Activated T-cell treated with anti-CD3 and anti-CD28 coated beads for 1 hour (primary cell): Measurements from ENCODE around the gene TERC.

Experiments
- DNase-seq: peaks from one replicate; pipeline ENCODE4 v3.0.0-alpha.2; 2020; ENCODE audit warnings: low read depth

TERC gene

DNA sequence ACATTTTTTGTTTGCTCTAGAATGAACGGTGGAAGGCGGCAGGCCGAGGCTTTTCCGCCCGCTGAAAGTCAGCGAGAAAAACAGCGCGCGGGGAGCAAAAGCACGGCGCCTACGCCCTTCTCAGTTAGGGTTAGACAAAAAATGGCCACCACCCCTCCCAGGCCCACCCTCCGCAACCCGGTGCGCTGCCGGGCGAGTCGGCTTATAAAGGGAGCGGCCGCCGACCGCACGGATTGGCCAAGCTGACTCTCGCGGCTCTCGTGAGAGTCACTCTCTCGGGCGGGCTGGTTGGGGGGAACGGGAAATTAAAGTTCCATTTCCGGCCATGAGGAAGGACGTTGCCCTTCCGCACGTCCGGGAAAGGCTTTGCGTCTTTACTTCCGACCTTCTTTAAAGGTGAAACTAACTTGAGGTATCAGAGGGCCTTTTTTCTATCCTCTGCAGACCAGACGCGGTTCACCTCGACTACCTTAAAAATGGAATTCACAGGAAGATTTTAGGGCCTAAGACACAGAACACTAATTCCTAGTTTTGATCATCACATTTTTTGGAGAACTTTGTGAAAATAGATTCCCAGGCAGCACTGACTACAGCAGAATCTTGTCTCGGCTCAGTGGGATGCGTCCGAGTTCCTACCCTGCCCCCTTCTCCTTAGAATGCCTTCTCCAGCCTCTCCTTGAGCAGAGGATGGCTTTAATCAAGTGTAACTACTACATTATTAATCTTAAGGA lies at the start of gene TERC:
TSS of gene TERC (minus strand) at position 179 of the 731 bp plus-strand sequence.
- peak; percentile 85 for DNase-seq

- DNase-seq: peak; percentile 42
Measured at GRCh38 chr3:169813757-169814517, 49.1 kb upstream of the TERC start.

GRCh38 chr3:169813278-169813677 lies 48.4 kb upstream of the TERC start:
- no peak for DNase-seq

GRCh38 chr3:169812332-169813235 lies 47.7 kb upstream of the TERC start, which contains the start of the genes LRRC34 and LRRIQ4:
Gene LRRC34, minus strand, starts transcription at chr3:169812904. Its CDS starts 356 bp downstream, at chr3:169812548.
Gene LRRIQ4, plus strand, starts transcription at chr3:169812870. Its CDS starts 9,052 bp downstream, at chr3:169821922.
- DNase-seq: peak; percentile 58

GRCh38 chr3:169811631-169812331 lies 46.9 kb upstream of the TERC start:
- no peak for DNase-seq

DNA sequence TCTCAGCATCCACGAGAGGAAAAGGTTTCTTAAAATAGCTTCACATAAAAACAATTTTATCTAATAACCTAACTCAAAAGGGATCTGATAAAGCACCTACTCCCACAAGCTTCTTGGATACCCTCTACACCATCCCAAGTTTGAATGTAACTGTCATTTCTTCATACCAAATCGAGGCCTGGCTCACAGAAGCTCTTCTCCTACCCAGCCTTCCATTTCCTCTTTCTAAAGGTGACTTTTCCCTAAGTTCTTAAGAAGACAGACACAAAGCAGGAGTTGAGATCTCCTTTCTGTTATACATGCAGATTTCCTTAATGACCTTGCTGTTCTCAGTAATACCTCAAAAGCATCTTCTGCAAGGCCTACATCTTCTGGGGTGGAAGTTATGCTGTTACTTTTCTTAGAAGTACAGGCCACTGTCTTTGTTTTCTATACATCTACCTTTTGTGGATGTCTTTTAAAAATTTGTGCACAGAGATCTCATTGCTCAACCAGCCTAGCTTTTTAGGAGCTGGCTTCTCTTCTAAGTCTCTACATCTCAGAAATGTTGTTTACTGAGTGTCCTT lies 44.5 kb upstream of the TERC start:
- DNase-seq: no peak

- DNase-seq: no peak
Measured at GRCh38 chr3:169804681-169805080, 39.8 kb upstream of the TERC start.

GRCh38 chr3:169792359-169792758 lies 27.5 kb upstream of the TERC start:
- DNase-seq: no peak

GRCh38 chr3:169790687-169791429 lies 26.0 kb upstream of the TERC start:
- DNase-seq: no peak

DNA sequence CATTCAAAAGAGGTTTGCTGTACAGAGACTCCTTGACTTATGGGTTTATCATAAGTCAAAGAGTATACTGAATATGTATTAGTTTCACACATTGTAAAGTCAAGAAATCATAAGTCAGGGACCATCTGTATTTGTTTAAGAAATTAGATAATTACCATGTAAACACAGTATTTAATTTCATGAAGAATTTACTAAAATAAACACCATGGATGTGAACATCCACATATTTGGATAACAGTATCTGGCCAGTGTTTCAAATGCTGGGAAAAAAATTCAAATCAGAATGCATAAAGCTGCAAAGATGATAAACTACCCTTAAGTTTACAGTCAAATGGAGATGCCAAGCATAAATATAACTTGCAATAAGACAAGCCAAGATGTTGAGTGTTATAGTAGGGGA lies 25.4 kb upstream of the TERC start:
- DNase-seq: no peak

- DNase-seq: no peak
Measured at GRCh38 chr3:169787791-169788190, 22.9 kb upstream of the TERC start.

- DNase-seq: no peak
Measured at GRCh38 chr3:169787120-169787519, 22.3 kb upstream of the TERC start.

DNA sequence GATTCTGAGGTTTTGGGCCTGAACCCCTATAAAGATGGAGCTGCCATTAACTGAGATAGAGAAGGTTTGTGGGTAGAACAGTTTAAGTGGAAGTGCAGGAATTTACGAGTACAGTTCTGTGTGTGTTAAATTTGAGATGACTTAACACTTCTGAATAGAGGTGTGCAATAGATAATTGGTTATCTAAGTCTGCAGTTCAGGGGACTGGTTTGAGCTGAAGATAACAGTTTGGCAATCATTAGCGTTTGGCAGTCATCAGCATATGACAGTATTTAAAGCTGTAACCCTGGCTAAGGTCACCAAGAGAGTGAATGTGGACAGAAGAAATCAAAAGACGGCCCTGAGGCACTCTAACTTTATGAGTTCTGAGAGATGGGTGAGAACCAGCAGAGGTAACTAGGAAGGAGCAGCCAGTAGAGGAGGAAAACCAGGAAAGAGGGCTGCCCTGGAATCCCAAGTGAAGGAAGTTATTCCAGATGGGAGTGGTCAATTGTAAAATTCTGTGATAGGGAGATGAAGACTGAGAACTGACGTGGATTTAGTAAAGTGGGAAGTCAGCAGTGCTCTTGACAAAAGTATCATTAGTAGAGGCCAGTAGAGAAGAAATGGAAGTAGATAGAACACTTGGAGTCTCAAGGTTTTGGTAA lies 16.5 kb upstream of the TERC start:
- DNase-seq: no peak

DNA sequence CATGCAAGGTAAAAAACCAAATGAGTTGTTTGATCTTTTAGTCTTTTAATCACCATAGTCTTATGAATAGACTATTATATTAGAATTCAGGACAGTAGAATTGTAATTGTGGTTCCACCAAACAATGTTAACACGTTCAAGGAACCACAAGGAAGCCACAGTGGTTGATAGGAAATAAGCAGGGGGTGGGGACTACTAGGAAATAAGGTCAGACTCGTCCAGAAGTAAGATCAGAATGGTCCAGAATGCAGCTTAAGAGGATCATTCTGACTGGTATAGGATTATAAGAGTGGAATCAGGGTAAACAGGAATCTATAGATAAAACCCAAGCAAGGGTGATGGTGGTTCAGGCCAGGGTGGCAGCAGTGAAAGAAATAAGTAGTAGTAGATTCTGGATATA lies 15.9 kb upstream of the TERC start:
- DNase-seq: no peak

GRCh38 chr3:169777822-169778221 lies 13.0 kb upstream of the TERC start:
- DNase-seq: no peak

DNA sequence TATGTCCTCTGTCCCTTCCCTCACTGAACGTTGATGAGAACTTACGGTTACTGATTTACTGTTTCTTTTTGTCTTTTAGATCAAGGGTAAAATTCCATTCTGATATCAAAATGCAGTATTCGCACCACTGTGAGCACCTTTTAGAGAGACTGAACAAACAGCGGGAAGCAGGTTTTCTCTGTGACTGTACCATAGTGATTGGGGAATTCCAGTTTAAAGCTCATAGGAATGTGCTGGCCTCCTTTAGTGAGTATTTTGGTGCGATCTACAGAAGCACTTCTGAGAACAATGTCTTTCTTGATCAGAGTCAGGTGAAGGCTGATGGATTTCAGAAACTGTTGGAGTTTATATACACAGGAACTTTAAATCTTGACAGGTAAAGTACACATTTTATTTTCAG lies 9.3 kb upstream of the TERC start:
- no peak for DNase-seq

GRCh38 chr3:169772897-169773816 lies 8.3 kb upstream of the TERC start, which contains the start of gene MYNN:
Gene MYNN, plus strand, starts transcription at chr3:169773396. Its CDS starts 900 bp downstream, at chr3:169774296.
- DNase-seq: peak; percentile 87

DNA sequence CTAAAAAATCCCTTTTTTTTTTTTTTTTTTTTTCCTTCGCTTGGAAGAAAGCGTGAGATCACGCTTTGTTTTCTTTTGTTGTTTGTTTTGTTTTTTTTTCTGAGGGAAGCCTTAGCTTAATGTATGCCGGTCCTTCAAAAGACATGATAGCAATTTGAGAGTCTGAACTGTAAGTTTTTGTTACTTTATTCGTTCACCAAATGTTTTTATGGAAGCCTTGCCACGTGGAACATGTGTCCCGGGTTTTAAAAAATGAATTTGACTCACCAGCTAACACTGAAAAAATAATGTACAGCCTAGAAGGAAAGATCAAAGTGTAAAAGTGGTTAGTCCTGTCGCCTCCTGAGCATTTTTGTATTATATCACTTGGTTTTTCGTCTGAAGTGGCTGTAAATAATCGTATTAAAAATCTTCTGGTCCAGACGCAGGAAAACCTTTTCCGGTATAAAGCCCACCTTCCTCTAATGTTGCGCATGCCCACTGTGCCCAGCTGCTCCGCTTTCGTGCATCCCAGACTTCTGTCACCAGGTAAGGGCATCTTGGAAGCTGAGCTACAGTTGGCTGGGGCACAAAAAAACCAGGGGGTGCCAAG lies 7.5 kb upstream of the TERC start:
- no peak for DNase-seq
